Measurements from ENCODE around the gene CUZD1. TPM values are rescaled to one million over a fixed set of nuclear protein-coding genes. Genes with fewer than 3 reads are reported as not detected.

The CUZD1 gene
- polyA plus RNA-seq, 1 donor from 2014 or later: not detected

DNA sequence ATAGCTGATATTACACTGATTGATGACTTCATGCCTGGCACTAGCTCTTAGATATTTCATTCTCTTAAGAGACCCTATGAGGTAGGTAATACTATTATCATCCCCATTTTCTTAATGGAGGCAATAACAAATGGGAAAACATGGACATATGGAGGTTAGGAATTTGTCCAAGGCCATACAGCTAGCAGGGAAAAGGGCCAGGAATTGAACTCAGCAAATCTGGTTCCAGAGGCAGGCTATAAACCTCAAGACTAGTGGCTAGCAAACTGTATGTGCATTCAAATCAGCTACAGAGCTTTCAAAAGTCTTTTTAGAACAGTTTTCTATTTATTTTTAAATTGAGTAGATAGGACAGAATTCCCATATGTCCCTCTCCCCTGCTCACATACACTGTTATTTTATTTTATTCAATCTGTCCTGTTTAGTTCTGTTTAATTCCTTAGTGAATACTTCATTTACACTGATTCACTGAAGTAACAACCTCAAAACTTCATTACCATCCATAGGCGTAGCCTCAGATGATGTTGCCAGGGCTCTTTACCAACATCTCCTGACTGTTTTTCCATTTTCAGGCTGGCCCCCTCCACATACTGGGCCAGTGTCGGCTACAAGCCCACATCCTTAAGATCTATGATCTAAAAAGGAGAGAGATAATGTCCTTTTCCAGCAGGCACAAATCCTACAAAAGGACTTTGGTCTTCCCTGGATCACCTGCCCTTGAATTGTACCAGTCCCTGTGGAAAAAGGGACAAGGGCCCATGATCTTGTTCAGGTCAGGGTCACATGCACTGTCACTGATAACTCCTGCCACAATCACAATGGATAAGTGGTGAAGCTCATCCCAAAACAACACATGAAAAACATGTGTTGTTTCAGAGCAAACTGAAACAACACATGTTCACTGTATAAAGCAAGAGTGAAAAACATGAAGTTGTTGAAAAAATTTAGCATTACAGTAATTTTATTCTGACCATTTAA, 17.8 kb upstream of the CUZD1 start:
- no peak overlapping the region for H3K9ac ChIP-seq (ENCODE audit: low read length)
- no peak for TF ChIP-seq TAF1 (IDR thresholded peaks at IDR 0.05; ENCODE audit: low read depth)
- no peaks in the 10 kb centered on the region for H3F3A ChIP-seq (ENCODE audit: insufficient read depth, low read length, poor library complexity, severe bottlenecking)
- no peaks in the 10 kb centered on the region for H3K9me3 ChIP-seq (ENCODE audit: low read length)
- H3K4me3 ChIP-seq (ENCODE audit: low read length): no peak overlapping the region
- no peaks in the 10 kb centered on the region for H3K9me2 ChIP-seq (ENCODE audit: insufficient read depth, low read length)
- no peak overlapping the region for H2AFZ ChIP-seq (ENCODE audit: low read depth, low read length)
- H3K27me3 ChIP-seq (ENCODE audit: insufficient read depth, low read depth, low read length): no peaks in the 10 kb centered on the region
- H3K4me2 ChIP-seq (ENCODE audit: low read length): no peak overlapping the region
- no peaks in the 10 kb centered on the region for H3K36me3 ChIP-seq (ENCODE audit: insufficient read depth, low read length)
- H3K27ac ChIP-seq (ENCODE audit: low read length): no peak overlapping the region
- H3K79me2 ChIP-seq (replicated peaks; ENCODE audit: insufficient read depth, low read length): no peaks in the 10 kb centered on the region
- H4K20me1 ChIP-seq (ENCODE audit: insufficient read depth): no peaks in the 10 kb centered on the region

GRCh38 chr10:122861711-122862161, 16.1 kb upstream of the CUZD1 start:
- Histone ChIP-seq H4K20me1 (ENCODE audit: insufficient read depth) (no peaks in the 10 kb centered on the region), H3K9me3 (ENCODE audit: low read length) (no peaks in the 10 kb centered on the region), H3K9me2 (ENCODE audit: insufficient read depth, low read length) (no peaks in the 10 kb centered on the region), H3K4me3 (ENCODE audit: low read length) (no peak overlapping the region), H3K79me2 (replicated peaks; ENCODE audit: insufficient read depth, low read length) (no peaks in the 10 kb centered on the region), H3K27me3 (ENCODE audit: insufficient read depth, low read depth, low read length) (no peaks in the 10 kb centered on the region), H3F3A (ENCODE audit: insufficient read depth, low read length, poor library complexity, severe bottlenecking) (no peaks in the 10 kb centered on the region), H3K27ac (ENCODE audit: low read length) (no peak overlapping the region), H3K4me2 (ENCODE audit: low read length) (no peak overlapping the region), H3K9ac (ENCODE audit: low read length) (no peak overlapping the region), H2AFZ (ENCODE audit: low read depth, low read length) (no peak overlapping the region), H3K36me3 (ENCODE audit: insufficient read depth, low read length) (no peaks in the 10 kb centered on the region)
- TF ChIP-seq POLR2AphosphoS5 (IDR thresholded peaks at IDR 0.05) (no peak), EZH2 (IDR thresholded peaks at IDR 0.05; ENCODE audit: borderline replicate concordance, insufficient read depth, low read length, poor library complexity, severe bottlenecking) (no peak), EP300 (conservative IDR thresholded peaks at IDR 0.05; ENCODE audit: poor library complexity, severe bottlenecking) (no peak), SMC3 (conservative IDR thresholded peaks at IDR 0.05; ENCODE audit: poor library complexity) (no peak), RAD21 (conservative IDR thresholded peaks at IDR 0.05) (no peak), MXI1 (conservative IDR thresholded peaks at IDR 0.05; ENCODE audit: poor library complexity, severe bottlenecking) (no peak), TAF1 (IDR thresholded peaks at IDR 0.05; ENCODE audit: low read depth) (no peak)
- TF ChIP-seq, protein P1, sequence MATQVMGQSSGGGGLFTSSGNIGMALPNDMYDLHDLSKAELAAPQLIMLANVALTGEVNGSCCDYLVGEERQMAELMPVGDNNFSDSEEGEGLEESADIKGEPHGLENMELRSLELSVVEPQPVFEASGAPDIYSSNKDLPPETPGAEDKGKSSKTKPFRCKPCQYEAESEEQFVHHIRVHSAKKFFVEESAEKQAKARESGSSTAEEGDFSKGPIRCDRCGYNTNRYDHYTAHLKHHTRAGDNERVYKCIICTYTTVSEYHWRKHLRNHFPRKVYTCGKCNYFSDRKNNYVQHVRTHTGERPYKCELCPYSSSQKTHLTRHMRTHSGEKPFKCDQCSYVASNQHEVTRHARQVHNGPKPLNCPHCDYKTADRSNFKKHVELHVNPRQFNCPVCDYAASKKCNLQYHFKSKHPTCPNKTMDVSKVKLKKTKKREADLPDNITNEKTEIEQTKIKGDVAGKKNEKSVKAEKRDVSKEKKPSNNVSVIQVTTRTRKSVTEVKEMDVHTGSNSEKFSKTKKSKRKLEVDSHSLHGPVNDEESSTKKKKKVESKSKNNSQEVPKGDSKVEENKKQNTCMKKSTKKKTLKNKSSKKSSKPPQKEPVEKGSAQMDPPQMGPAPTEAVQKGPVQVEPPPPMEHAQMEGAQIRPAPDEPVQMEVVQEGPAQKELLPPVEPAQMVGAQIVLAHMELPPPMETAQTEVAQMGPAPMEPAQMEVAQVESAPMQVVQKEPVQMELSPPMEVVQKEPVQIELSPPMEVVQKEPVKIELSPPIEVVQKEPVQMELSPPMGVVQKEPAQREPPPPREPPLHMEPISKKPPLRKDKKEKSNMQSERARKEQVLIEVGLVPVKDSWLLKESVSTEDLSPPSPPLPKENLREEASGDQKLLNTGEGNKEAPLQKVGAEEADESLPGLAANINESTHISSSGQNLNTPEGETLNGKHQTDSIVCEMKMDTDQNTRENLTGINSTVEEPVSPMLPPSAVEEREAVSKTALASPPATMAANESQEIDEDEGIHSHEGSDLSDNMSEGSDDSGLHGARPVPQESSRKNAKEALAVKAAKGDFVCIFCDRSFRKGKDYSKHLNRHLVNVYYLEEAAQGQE (IDR thresholded peaks at IDR 0.05; ENCODE audit: borderline replicate concordance): no peak
- TF ChIP-seq, protein P2, sequence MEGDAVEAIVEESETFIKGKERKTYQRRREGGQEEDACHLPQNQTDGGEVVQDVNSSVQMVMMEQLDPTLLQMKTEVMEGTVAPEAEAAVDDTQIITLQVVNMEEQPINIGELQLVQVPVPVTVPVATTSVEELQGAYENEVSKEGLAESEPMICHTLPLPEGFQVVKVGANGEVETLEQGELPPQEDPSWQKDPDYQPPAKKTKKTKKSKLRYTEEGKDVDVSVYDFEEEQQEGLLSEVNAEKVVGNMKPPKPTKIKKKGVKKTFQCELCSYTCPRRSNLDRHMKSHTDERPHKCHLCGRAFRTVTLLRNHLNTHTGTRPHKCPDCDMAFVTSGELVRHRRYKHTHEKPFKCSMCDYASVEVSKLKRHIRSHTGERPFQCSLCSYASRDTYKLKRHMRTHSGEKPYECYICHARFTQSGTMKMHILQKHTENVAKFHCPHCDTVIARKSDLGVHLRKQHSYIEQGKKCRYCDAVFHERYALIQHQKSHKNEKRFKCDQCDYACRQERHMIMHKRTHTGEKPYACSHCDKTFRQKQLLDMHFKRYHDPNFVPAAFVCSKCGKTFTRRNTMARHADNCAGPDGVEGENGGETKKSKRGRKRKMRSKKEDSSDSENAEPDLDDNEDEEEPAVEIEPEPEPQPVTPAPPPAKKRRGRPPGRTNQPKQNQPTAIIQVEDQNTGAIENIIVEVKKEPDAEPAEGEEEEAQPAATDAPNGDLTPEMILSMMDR (IDR thresholded peaks at IDR 0.05; ENCODE audit: poor library complexity, severe bottlenecking): no peak

All from neural cell (in vitro differentiated cells).